ENCODE measurements around the gene N4BP3. TPM values are rescaled to one million over a fixed set of nuclear protein-coding genes. Genes with fewer than 3 reads are reported as not detected.

Gene N4BP3
- total RNA-seq, 1 donor from 2014 or later: 5.2 TPM

GRCh38 chr5:178106086-178106485 lies 7.2 kb upstream of the N4BP3 start:
- ATAC-seq: no peak
- TF ChIP-seq, protein P1, sequence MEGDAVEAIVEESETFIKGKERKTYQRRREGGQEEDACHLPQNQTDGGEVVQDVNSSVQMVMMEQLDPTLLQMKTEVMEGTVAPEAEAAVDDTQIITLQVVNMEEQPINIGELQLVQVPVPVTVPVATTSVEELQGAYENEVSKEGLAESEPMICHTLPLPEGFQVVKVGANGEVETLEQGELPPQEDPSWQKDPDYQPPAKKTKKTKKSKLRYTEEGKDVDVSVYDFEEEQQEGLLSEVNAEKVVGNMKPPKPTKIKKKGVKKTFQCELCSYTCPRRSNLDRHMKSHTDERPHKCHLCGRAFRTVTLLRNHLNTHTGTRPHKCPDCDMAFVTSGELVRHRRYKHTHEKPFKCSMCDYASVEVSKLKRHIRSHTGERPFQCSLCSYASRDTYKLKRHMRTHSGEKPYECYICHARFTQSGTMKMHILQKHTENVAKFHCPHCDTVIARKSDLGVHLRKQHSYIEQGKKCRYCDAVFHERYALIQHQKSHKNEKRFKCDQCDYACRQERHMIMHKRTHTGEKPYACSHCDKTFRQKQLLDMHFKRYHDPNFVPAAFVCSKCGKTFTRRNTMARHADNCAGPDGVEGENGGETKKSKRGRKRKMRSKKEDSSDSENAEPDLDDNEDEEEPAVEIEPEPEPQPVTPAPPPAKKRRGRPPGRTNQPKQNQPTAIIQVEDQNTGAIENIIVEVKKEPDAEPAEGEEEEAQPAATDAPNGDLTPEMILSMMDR (IDR thresholded peaks at IDR 0.05): no peak
- Histone ChIP-seq H3K9me3 (no peaks in the 10 kb centered on the region), H3K4me1 (peaks cover 9% of the 10 kb centered on the region), H3K27me3 (no peaks in the 10 kb centered on the region), H3K36me3 (no peaks in the 10 kb centered on the region), H3K27ac (no peak overlapping the region), H3K4me3 (no peak overlapping the region)
- intact Hi-C loops (cut with DNase I): no loop called here
- DNase-seq: no peak

GRCh38 chr5:178106556-178107239 lies 6.6 kb upstream of the N4BP3 start:
- TF ChIP-seq, protein P1 (IDR thresholded peaks at IDR 0.05): no peak
- ATAC-seq (no peak), DNase-seq (no peak)
- intact Hi-C loops (cut with DNase I): no loop called here
- H3K27ac ChIP-seq: no peak overlapping the region
- H3K36me3 ChIP-seq: no peaks in the 10 kb centered on the region
- H3K9me3 ChIP-seq: no peaks in the 10 kb centered on the region
- H3K4me1 ChIP-seq: peaks cover 9% of the 10 kb centered on the region
- no peaks in the 10 kb centered on the region for H3K27me3 ChIP-seq
- no peak overlapping the region for H3K4me3 ChIP-seq

DNA sequence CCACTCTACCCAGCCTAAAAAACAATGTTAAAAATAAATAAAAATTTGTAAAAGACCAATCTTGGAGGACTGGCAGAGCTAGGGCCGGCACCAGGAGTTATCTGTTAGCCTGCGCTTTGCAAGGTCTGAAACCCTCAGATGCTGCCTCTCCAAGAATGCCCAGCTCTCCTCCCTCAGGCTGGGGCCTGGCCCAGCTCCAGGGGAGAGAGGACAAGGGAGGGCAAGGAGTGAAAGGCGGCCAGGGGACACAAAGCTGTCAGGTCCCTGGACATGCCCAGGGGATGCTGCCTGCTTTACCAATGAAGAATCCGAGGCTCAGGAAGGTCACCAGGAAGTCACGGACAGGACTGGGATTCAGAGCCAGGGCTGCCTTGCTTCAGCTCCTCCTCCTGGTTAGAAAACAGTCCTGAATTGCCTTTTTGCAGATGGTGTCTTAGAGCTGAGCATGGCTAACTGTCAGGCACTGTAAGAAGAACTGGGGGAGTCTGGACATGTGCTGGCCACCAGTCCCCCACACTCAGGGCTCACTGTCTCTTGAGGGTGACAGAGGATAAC lies 5.5 kb upstream of the N4BP3 start:
- DNase-seq (no peak), ATAC-seq (no peak)
- Histone ChIP-seq H3K27me3 (no peaks in the 10 kb centered on the region), H3K27ac (no peak overlapping the region), H3K4me3 (no peak overlapping the region), H3K36me3 (no peaks in the 10 kb centered on the region), H3K9me3 (no peaks in the 10 kb centered on the region), H3K4me1 (peaks cover 9% of the 10 kb centered on the region)
- TF ChIP-seq, protein P1 (IDR thresholded peaks at IDR 0.05): no peak
- intact Hi-C loops (cut with DNase I): no loop called here

GRCh38 chr5:178108446-178108845 lies 4.9 kb upstream of the N4BP3 start:
- Histone ChIP-seq H3K4me3 (no peak overlapping the region), H3K4me1 (peaks cover 9% of the 10 kb centered on the region), H3K9me3 (no peaks in the 10 kb centered on the region), H3K36me3 (no peaks in the 10 kb centered on the region), H3K27me3 (no peaks in the 10 kb centered on the region), H3K27ac (no peak overlapping the region)
- intact Hi-C loops (cut with DNase I): no loop called here
- TF ChIP-seq, protein P1 (IDR thresholded peaks at IDR 0.05): no peak
- DNase-seq: no peak
- no peak for ATAC-seq

GRCh38 chr5:178108966-178109365 lies 4.4 kb upstream of the N4BP3 start:
- Histone ChIP-seq H3K27me3 (peaks cover 2% of the 10 kb centered on the region), H3K4me3 (no peak overlapping the region), H3K4me1 (peaks cover 13% of the 10 kb centered on the region), H3K27ac (no peak overlapping the region), H3K9me3 (no peaks in the 10 kb centered on the region), H3K36me3 (no peaks in the 10 kb centered on the region)
- no peak for DNase-seq
- TF ChIP-seq, protein P1 (IDR thresholded peaks at IDR 0.05): no peak
- intact Hi-C loops (cut with DNase I): no loop called here
- peak; percentile 56 for ATAC-seq

Data from upper lobe of right lung (tissue), 1 donor.